ENCODE measurements around the gene GGT6.

GGT6 gene

DNA sequence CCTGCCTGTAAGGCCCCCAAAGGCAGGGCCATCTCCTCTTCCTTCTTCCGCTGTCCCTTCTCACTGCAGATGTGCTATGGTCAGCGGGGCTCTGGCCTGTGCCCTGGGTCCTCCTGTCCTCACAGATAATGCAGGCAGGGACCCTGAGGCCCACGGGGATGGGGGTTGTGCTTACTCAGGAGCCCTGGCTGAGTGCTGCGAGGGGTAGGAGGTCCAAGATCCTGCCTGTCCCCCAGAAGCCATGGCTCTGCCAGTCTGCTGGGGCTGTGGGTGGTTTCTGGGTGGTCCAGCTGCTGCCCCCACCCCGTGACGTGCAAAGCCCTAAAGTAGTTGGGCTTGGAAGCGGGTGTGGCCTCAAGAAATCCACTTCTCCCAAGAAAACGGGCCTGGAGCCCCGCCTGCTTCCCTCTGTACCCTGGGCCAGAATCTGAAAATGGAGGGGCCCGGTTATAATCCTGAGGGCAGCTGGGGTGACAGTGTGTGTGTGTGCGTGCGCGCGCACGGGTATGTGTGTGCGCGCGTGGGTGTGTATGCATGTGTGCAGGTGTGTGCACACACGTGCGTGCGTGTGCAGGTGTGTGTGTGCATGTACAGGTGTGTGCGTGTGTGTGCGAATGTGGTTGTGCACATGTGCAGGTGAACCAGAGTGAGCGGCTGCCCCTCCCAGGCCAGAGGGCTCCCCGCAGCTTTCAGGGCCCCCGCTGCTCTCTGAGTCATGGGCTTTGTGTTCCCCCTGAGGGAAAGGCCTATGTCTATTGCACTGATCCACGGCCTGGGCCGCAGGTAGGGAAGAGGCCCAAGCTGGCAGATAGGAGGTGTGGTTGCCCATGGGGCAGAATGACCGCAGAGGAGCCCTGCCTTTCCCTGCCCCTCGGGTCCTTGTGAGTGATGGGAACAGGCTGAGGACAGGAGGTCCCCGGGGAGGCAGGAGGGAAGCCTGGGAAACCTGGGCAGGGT, 47.9 kb downstream of the GGT6 start:
- H3K36me3 ChIP-seq (ENCODE audit: control insufficient read depth in 1 of 2, insufficient read depth in 2 of 2, low read length in 2 of 2), result no peaks in the 10 kb centered on the region
- H3K4me1 ChIP-seq (ENCODE audit: control insufficient read depth in 1 of 2, insufficient read depth in 2 of 2, low read length in 2 of 2), result no peaks in the 10 kb centered on the region
- no peaks in the 10 kb centered on the region for H3K9me3 ChIP-seq (ENCODE audit: control insufficient read depth in 1 of 2, low read length in 2 of 2)
- no peak overlapping the region for H3K4me3 ChIP-seq (ENCODE audit: low read depth in 1 of 2, low read length in 2 of 2)
- no peaks in the 10 kb centered on the region for H3K27me3 ChIP-seq (ENCODE audit: low read depth, low read length)
- no peak overlapping the region for H3K27ac ChIP-seq (ENCODE audit: low read length)

DNA sequence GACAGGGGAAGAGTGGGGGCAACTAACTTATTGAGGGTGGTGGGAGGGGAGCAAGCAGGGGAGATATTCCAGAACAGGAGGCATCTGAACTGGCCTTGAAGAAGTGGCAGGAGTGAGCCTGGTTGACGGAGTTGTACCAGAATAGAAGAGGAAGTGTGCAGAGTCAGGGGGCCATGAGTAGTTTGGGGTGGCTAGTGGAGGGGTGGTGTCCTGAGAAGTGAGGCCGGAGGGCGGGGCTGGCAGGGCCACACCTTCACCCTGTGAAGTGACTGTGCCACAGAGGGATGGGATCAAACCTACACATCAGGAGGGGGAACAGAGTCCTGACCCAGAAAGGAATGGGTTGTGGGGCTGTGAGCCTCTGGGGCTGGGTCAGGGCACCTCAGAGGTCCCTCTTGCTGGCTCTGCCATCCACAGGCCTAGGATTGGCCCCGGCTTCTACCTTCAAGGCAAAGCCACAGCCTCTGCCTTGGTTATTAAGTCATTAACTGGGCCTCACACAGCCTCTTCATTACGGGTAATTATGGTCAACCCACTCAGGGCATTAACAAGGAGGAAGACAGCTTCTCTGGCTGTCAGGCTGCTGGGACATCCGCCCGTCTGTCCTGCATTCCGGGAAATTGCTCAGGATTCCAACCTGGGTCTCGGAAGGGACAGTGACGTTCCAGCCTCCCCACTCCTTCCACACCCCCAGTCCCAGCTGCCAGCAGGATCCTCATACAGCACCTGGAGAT, 49.0 kb downstream of the GGT6 start:
- H3K4me3 ChIP-seq (ENCODE audit: low read depth in 1 of 2, low read length in 2 of 2), result no peak overlapping the region
- no peak overlapping the region for H3K27ac ChIP-seq (ENCODE audit: low read length)
- no peaks in the 10 kb centered on the region for H3K27me3 ChIP-seq (ENCODE audit: low read depth, low read length)
- no peaks in the 10 kb centered on the region for H3K9me3 ChIP-seq (ENCODE audit: control insufficient read depth in 1 of 2, low read length in 2 of 2)
- no peaks in the 10 kb centered on the region for H3K36me3 ChIP-seq (ENCODE audit: control insufficient read depth in 1 of 2, insufficient read depth in 2 of 2, low read length in 2 of 2)
- H3K4me1 ChIP-seq (ENCODE audit: control insufficient read depth in 1 of 2, insufficient read depth in 2 of 2, low read length in 2 of 2), result peaks cover 0 to 7% of the 10 kb centered on the region in 2 donors

DNA sequence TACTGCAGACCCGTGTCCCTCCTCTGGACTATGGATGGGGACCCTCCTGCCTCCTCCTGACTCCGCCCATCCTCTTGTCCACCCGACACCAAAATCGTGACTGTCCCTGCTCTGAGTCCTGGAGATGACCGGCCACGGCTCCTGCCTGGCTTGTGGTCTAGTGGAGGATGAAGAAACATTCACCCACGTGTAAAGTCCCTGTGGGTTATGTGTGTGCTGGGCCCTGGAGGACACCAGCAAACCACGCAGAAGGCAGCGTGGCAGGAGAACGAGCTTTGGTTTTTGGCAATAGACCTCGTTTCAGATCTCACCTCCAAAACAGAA, 49.8 kb downstream of the GGT6 start:
- Histone ChIP-seq H3K4me1 (ENCODE audit: control insufficient read depth in 1 of 2, insufficient read depth in 2 of 2, low read length in 2 of 2) (peaks cover 0 to 10% of the 10 kb centered on the region in 2 donors), H3K27ac (ENCODE audit: low read length) (no peak overlapping the region), H3K27me3 (ENCODE audit: low read depth, low read length) (no peaks in the 10 kb centered on the region), H3K4me3 (ENCODE audit: low read depth in 1 of 2, low read length in 2 of 2) (no peak overlapping the region), H3K36me3 (ENCODE audit: control insufficient read depth in 1 of 2, insufficient read depth in 2 of 2, low read length in 2 of 2) (no peaks in the 10 kb centered on the region), H3K9me3 (ENCODE audit: control insufficient read depth in 1 of 2, low read length in 2 of 2) (no peaks in the 10 kb centered on the region)

DNA sequence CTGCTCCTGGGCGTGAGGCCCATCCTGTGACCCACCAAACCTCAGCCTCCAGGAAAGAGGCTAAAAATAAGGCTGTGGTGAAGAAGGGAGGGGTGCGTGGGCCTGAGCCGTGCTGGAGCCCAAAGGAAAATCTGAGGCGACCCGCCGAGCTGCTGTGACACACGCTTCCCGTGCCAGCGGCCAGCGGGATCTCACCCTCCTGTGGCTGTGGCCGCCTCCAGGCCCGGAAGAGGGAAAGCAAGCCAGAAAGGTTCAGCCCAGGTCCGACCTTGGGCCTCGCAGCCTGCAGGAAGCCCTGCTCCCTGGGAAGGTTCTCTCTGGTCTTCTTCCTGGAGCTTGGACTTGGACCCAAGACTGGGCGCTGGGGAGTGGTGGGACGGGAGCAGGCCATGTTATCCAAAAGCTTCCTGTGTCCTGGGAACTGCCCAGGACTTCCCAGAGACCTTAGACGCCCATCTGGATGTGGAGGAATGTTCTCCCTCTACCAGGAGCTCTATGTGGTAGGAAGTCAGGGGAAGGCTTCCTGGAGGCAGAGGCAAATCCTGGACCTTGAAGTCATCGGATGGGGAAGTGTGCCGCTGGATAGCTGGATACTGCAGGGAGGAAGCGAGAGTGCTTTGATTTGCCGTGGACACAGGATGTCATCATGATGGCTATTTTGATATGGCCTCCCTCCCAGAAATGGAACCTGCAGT, 50.3 kb downstream of the GGT6 start:
- H3K4me3 ChIP-seq (ENCODE audit: low read depth in 1 of 2, low read length in 2 of 2), result no peak overlapping the region
- H3K27me3 ChIP-seq (ENCODE audit: low read depth, low read length), result no peaks in the 10 kb centered on the region
- peak overlapping the region; percentile 14 for H3K27ac ChIP-seq (ENCODE audit: low read length)
- no peaks in the 10 kb centered on the region for H3K9me3 ChIP-seq (ENCODE audit: control insufficient read depth in 1 of 2, low read length in 2 of 2)
- peaks cover 0 to 10% of the 10 kb centered on the region in 2 donors for H3K4me1 ChIP-seq (ENCODE audit: control insufficient read depth in 1 of 2, insufficient read depth in 2 of 2, low read length in 2 of 2)
- no peaks in the 10 kb centered on the region for H3K36me3 ChIP-seq (ENCODE audit: control insufficient read depth in 1 of 2, insufficient read depth in 2 of 2, low read length in 2 of 2)

DNA sequence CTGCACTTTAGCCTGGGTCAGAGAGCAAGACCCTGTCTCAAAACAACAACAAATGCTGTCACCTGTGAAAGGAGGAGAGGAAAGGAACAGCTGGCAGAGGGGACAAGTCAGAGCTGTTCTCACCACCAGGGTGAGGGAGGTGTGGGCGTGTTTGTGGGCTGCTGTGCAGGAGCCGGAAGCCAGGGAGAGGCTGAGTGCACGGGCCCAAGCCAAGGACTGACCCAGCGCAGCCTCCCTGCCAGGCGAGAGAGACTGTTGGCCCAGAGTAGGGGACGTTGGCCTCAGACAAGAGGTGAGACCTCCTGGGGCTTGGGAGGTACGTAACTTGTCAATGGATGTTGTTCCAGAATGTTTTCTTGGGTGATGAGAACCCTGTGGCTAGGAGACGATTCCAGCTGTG, 51.0 kb downstream of the GGT6 start:
- Histone ChIP-seq H3K9me3 (ENCODE audit: control insufficient read depth in 1 of 2, low read length in 2 of 2) (no peaks in the 10 kb centered on the region), H3K27ac (ENCODE audit: low read length) (peak overlapping the region; percentile 14), H3K4me3 (ENCODE audit: low read depth in 1 of 2, low read length in 2 of 2) (no peak overlapping the region), H3K36me3 (ENCODE audit: control insufficient read depth in 1 of 2, insufficient read depth in 2 of 2, low read length in 2 of 2) (no peaks in the 10 kb centered on the region), H3K27me3 (ENCODE audit: low read depth, low read length) (no peaks in the 10 kb centered on the region), H3K4me1 (ENCODE audit: control insufficient read depth in 1 of 2, insufficient read depth in 2 of 2, low read length in 2 of 2) (peaks cover 0 to 10% of the 10 kb centered on the region in 2 donors)

DNA sequence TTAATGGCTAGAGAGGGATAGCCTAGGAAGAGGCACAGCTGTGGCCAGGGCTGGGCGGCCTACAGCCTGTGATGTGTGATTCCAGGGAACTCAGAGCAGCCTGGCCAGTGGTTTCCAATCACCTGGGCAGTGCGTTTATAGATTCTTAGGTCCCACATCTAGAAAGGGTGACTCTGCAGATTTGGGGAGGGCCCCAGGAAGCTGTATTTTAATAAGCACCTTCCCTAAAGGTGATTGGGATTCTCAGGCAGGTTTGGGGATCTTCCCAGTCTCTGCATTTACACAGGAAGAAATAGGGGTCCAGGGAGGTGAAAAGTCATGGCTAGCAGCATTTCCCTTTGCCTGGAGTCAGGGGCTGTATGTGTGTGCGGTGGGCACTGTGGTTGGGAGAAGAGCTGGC, 52.2 kb downstream of the GGT6 start:
- Histone ChIP-seq H3K36me3 (ENCODE audit: control insufficient read depth in 1 of 2, insufficient read depth in 2 of 2, low read length in 2 of 2) (no peaks in the 10 kb centered on the region), H3K27me3 (ENCODE audit: low read depth, low read length) (peaks cover 2% of the 10 kb centered on the region), H3K4me1 (ENCODE audit: control insufficient read depth in 1 of 2, insufficient read depth in 2 of 2, low read length in 2 of 2) (peaks cover 0 to 10% of the 10 kb centered on the region in 2 donors), H3K27ac (ENCODE audit: low read length) (no peak overlapping the region), H3K4me3 (ENCODE audit: low read depth in 1 of 2, low read length in 2 of 2) (no peak overlapping the region), H3K9me3 (ENCODE audit: control insufficient read depth in 1 of 2, low read length in 2 of 2) (no peaks in the 10 kb centered on the region)

DNA sequence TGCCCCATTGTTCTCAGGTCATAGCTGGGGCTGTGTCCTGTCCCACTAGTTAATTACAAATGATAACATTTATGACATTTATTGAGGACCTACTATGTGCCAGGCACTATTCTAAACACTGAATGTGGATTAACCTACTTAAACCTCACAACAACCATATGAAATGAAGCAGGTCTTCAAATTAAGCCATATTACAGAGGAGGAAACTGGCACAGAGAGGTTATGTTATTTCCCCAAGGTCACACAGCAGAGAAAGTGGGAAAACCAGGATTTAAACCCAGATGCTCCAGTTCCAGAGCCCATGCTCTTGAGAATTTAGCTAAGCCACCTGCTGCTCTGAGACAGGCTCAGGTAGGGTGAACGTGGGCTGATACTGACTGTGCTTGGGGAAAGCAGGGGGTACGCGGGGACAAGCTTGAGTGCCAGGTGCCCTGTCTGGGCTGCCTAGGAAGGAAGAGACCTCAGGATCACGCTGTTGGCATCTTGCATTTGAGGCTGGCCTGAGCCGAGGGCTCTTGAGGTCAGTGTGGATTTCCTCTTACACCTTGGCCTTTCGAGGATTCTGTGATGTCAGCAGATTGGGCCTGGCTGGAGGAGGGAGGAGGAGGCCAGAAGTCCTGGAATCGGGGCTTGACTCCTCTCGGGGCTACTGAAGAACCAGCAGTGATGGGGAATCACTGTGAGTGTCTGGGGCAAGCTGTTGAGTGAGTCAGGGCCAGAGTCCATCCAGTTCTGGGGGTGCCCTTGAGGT, 52.8 kb downstream of the GGT6 start:
- Histone ChIP-seq H3K4me3 (ENCODE audit: low read depth in 1 of 2, low read length in 2 of 2) (no peak overlapping the region), H3K27me3 (ENCODE audit: low read depth, low read length) (peaks cover 5% of the 10 kb centered on the region), H3K4me1 (ENCODE audit: control insufficient read depth in 1 of 2, insufficient read depth in 2 of 2, low read length in 2 of 2) (peaks cover 0 to 10% of the 10 kb centered on the region in 2 donors), H3K9me3 (ENCODE audit: control insufficient read depth in 1 of 2, low read length in 2 of 2) (no peaks in the 10 kb centered on the region), H3K36me3 (ENCODE audit: control insufficient read depth in 1 of 2, insufficient read depth in 2 of 2, low read length in 2 of 2) (no peaks in the 10 kb centered on the region), H3K27ac (ENCODE audit: low read length) (no peak overlapping the region)
